Lower leg skin (tissue), 4 donors: Measurements from ENCODE around the gene AGER. TPM values are rescaled to one million over a fixed set of nuclear protein-coding genes. Genes with fewer than 3 reads are reported as not detected.
A peak's percentile ranks its signal among the peaks of the same experiment; 100 is the strongest.
"Not testable (repeated sequence)": the region's sequence is repeated elsewhere in the genome, so short reads cannot be mapped to it uniquely, and the experiment has no call there.

Source experiments
- DNase-seq, 2 donors: peaks; one replicate each; pipeline ENCODE4 v3.0.0-alpha.2; 2019; ENCODE audit warnings: low spot score in 2 of 2
- H3K4me3 ChIP-seq: fragments of 200-600 bp; sonication (generic); 2 replicates; pipeline ENCODE4 v1.5.1; 2017; ENCODE audit warnings: mild to moderate bottlenecking, low read depth; ENCODE audit not compliant: poor library complexity, severe bottlenecking
- POLR2A ChIP-seq, 2 donors: fragments of 450-650 bp; IDR thresholded peaks; one replicate each; pipeline ENCODE4 v1.6.1; 2016 to 2017; ENCODE audit warnings: antibody characterized with exemption in 2 of 2, mild to moderate bottlenecking in 1 of 2, moderate library complexity in 1 of 2
- WGBS, 2 donors: methylation state at CpG; one replicate each; pipeline ENCODE4 v1.1.5; 2018; 5-methylcytosine and 5-hydroxymethylcytosine counted together
- intact Hi-C: fragments of 100-400 bp; cut with DNase I; formaldehyde crosslinking; loops from one replicate; pipeline ENCODE4 v1.15.0; 2023; ENCODE audit warnings: low total_unique reads
- total RNA-seq, 4 donors: library from RNA; depleted of rRNA; stranded (reverse); fragments of >200 nt; gene quantifications; one replicate each; pipeline ENCODE4 v1.1.0, GENCODE V29; 2016
- TF ChIP-seq, protein P1 (sequence below), 3 donors: fragments of 450-650 bp; IDR thresholded peaks; one replicate each; pipeline ENCODE4 v1.5.1; 2016; ENCODE audit warnings: antibody characterized with exemption in 3 of 3, mild to moderate bottlenecking in 3 of 3, moderate library complexity in 2 of 3

AGER gene
- total RNA-seq, 4 donors from 2014 or later, result 0.56 to 4.1 (median 2.3) TPM

DNA sequence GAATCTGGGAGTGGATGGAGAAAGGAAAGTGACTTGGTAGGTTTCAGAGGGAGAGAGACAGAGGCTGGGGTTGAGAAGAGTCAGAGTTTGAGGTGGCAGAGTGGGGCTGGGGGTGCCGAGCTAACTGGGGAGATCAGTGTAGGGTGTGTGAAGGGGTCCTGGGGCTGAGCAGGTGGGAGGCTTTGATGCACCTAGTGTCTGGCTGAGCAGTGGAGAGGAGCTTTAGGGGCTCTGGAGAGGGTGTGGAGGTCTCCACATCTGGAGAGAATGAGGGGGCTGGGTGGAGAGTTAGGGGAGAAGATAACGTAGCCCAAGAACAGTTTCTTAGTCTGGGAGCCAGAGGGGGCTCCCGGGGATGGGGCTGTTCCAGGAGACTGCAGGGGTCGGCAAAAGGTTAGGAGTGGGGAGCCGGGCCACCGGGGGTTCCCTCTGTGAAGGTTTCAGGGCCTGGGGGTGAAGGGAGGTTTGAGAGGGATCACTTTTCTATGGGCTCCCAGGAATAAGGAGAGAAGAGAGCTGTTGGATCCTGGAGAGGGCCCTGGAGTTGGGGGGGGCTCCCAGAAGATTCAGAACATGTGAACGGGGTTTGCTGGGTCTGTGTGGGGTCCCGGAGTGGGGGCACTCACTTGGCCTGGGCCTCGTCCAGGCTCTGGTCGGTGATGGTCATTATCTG lies 5.2 kb upstream of the AGER start:
- DNase-seq, result no peak
- peak overlapping the region; percentile 53 for H3K4me3 ChIP-seq
- TF ChIP-seq POLR2A (IDR thresholded peaks at IDR 0.05), result no peak
- TF ChIP-seq, protein P1, sequence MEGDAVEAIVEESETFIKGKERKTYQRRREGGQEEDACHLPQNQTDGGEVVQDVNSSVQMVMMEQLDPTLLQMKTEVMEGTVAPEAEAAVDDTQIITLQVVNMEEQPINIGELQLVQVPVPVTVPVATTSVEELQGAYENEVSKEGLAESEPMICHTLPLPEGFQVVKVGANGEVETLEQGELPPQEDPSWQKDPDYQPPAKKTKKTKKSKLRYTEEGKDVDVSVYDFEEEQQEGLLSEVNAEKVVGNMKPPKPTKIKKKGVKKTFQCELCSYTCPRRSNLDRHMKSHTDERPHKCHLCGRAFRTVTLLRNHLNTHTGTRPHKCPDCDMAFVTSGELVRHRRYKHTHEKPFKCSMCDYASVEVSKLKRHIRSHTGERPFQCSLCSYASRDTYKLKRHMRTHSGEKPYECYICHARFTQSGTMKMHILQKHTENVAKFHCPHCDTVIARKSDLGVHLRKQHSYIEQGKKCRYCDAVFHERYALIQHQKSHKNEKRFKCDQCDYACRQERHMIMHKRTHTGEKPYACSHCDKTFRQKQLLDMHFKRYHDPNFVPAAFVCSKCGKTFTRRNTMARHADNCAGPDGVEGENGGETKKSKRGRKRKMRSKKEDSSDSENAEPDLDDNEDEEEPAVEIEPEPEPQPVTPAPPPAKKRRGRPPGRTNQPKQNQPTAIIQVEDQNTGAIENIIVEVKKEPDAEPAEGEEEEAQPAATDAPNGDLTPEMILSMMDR (IDR thresholded peaks at IDR 0.05), result no peak
- intact Hi-C loops, result no loop called here
- WGBS, 2 donors, result 3 to 4% methylated on average over 10 of the region's 10 CpGs

DNA sequence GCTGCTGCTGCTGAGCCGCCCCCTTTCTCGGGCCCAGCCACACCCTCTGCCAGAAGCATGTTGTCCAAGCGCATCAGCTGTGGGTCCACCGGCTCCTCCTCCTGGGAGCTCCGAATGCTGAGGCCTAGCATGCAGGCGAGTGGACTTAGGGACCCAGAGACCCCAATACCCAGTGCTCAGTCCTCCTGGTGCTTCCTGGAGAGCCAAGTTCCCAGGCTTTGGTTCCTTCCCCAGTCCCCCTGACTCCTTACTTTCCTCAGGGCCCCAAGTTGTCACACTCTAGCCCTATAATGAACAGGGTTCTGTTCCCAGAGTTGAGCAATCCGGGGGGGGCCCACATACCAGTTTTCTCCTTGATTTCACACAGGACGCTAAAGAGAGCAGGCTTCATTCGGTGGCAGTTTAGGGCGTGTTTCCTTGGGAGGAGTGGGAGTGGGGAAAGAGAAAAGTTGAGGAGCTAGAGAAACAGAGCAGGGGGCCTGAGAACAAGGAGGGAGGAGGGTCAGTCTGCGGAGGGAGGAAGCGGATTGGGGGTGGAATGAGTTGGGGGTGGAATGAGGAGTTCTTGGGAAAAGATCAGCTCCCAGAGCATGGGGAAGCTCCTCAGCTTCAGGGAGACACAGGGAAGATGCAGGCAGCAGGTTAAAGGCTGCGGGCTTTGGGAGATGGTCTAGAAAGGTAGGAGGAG lies 4.5 kb upstream of the AGER start:
- H3K4me3 ChIP-seq, result peak overlapping the region; percentile 53
- DNase-seq, result no peak
- 9 to 10% methylated on average over 10 to 13 of the region's 13 CpGs for WGBS, 2 donors
- no peak for TF ChIP-seq POLR2A (IDR thresholded peaks at IDR 0.05)
- TF ChIP-seq, protein P1 (IDR thresholded peaks at IDR 0.05), result no peak
- intact Hi-C loops, result no loop called here

DNA sequence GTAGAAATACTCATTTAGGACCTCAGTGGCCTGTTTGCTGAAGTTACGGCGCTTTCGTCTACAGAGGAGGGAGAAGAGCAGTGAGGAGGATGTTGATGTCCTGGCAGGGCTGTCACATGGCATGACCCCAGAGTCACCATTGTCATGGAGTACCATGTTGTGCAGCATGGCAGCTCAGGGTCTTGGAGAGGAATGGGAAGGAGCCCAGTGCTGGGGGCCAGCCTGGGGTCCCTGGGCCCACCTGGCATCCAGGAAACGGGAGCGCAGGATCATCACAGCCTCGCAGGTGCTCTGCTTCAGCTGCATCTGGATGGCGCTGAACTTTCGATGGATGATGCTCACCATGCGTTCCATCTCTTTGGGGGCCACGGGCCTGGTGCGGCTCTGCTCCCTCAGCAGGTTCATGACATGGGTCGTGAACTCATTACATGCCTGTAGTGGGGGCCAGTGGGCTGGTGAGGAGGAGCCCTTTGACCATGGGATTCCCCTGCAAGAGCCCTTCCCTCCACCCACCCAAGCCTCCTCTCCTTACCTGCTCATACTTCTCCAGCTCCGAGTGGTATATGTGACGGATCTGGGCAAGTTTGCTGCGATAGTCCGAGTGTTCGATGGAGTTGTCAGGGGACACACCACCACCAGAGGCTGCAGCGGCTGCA lies 3.8 kb upstream of the AGER start:
- H3K4me3 ChIP-seq, intact Hi-C loops, DNase-seq: not testable (repeated sequence)
- WGBS, 2 donors, result 72 to 94% methylated on average over 12 to 18 of the region's 18 CpGs

DNA sequence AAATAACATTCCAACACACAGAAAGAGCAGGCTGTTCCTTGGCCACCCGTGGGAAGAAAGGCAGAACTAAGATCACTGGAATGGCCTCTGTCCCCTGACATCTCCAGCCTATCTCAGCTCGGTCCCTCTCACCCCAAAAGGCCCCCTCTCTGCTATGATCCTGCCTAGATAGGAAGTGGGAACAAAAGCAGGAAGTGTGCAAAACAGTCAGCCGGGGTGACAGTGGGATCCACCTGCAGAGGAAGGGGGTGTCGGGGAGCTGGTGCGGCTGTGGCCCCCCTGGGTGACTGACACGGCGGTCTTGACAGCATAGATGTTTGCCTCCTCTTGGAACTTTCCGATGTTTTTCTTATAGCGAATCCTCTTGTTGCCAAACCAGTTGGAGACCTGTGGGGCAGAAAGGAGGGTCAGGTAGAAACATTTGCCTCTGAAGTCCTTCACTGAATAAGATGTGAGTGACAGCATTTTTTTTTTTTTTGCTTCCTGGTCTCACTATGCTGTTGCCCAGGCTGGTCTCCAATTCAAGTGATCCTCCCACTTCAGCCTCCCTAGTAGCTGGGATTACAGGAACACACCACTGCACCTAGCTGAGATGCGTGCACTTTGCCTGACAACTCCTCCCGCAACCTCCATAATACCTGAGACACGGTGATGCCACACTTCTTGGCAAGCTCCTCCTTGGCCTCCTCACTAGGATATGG lies 3.1 kb upstream of the AGER start:
- no peak for TF ChIP-seq POLR2A (IDR thresholded peaks at IDR 0.05)
- TF ChIP-seq, protein P1 (IDR thresholded peaks at IDR 0.05), result no peak
- intact Hi-C loops, result no loop called here
- DNase-seq, result no peak
- WGBS, 2 donors, result 63 to 65% methylated on average over 12 of the region's 12 CpGs
- no peak overlapping the region for H3K4me3 ChIP-seq

DNA sequence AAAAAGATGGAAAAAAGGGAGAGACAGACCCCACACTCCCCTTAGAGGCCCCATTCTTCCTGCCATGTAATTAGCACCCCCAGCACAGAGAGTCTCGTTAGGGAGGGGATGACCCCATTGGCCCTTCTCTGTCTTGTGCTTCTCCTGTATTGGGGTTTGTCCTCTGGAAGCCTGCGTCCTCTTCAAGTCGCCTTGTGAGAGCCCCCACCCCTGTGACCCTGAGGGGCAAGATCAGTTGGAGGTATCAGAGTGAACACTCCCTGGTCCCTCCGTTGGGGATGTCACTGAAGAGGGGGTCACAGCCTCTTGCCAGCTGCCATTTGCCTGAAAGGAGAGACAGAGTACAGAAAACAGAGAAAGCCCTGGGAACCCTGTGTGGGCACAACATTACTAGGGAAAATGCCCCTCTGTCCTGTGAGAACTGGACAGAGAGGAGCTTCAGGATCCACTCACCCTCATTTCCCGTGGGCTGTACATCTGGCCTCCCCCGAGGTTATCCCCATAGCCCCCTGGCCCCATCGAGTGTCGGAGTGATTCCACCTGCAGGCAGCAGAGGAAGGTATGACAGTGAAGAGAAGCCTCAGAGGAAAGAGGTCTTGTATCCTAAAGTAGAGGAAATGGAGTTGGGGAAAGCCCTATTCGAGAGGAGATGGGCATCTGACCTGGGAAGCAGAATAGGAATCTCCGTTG lies 2.2 kb upstream of the AGER start:
- intact Hi-C loops, DNase-seq, H3K4me3 ChIP-seq: not testable (repeated sequence)
- 62 to 64% methylated on average over 10 of the region's 10 CpGs for WGBS, 2 donors

DNA sequence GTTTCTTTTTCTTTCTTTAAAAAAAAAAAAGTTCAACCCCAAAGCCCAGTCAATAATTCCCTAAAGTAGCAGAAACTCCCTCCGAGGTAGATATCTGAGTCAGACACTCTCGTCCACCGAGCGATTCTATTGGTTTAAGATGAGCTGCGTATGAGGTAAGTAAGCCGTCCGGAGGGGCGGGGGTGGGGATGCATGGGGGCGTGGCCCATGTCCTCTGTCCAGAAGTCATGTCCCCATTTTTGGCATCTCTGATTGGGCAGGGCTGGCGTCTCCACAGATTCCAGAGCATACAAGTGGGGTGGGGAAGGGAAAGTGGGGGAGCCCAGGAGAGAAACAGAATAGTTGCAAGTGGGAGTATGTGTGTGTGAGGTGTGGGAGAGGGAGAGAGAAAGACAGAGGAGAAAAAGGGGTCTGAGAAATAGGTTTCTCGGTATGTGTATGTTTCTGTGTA lies 1.7 kb upstream of the AGER start:
- intact Hi-C loops, result not testable (repeated sequence)
- peak; percentile 84 to 96 for DNase-seq
- 19 to 28% methylated on average over 11 of the region's 11 CpGs for WGBS, 2 donors

More for the DNA sequence above, 1.7 kb upstream of the AGER start:
- H3K4me3 ChIP-seq, result not testable (repeated sequence)
